H9 (cell line): ENCODE data around the gene C1QTNF1. TPM values are rescaled to one million over a fixed set of nuclear protein-coding genes. Genes with fewer than 3 reads are reported as not detected.

Experiments
- DNase-seq: peaks from one replicate; pipeline ENCODE4 v3.0.0-alpha.2; 2017
- H2AFZ ChIP-seq: one replicate; pipeline ENCODE4 v1.6.1; 2013; ENCODE audit warnings: mild to moderate bottlenecking, low read length, control low read depth, moderate library complexity
- H2AK5ac ChIP-seq: 2 replicates; pipeline ENCODE4 v1.6.1; 2013; ENCODE audit warnings: low read length, control low read depth, mixed read lengths; ENCODE audit not compliant: insufficient read length
- H2BK120ac ChIP-seq: one replicate; pipeline ENCODE4 v1.6.1; 2013; ENCODE audit warnings: low read depth, mild to moderate bottlenecking, low read length, control low read depth, inconsistent platforms; ENCODE audit not compliant: poor library complexity, severe bottlenecking
- H2BK12ac ChIP-seq: 2 replicates; pipeline ENCODE4 v1.6.1; 2013; ENCODE audit warnings: low read length, control low read depth, mixed read lengths, low read depth; ENCODE audit not compliant: insufficient read length
- H2BK15ac ChIP-seq: 2 replicates; pipeline ENCODE4 v1.6.1; 2013; ENCODE audit warnings: low read depth, low read length, control low read depth
- H2BK20ac ChIP-seq: one replicate; pipeline ENCODE4 v1.6.1; 2013; ENCODE audit warnings: low read depth, mild to moderate bottlenecking, low read length, control low read depth, inconsistent platforms; ENCODE audit not compliant: poor library complexity, severe bottlenecking
- H2BK5ac ChIP-seq: 2 replicates; pipeline ENCODE4 v1.6.1; 2013; ENCODE audit warnings: low read length, control low read depth, mixed read lengths; ENCODE audit not compliant: insufficient read length
- H3K14ac ChIP-seq: 2 replicates; pipeline ENCODE4 v1.6.1; 2013; ENCODE audit warnings: low read length, control low read depth; ENCODE audit not compliant: insufficient read depth
- H3K18ac ChIP-seq: 2 replicates; pipeline ENCODE4 v1.6.1; 2013; ENCODE audit warnings: low read depth, mild to moderate bottlenecking, mixed read lengths, low read length, control low read depth; ENCODE audit not compliant: insufficient read length
- H3K23ac ChIP-seq: 2 replicates; pipeline ENCODE4 v1.6.1; 2013; ENCODE audit warnings: low read length, control low read depth, mixed read lengths, low read depth; ENCODE audit not compliant: insufficient read length
- H3K23me2 ChIP-seq: 2 replicates; pipeline ENCODE4 v1.6.1; 2013; ENCODE audit warnings: low read depth, mild to moderate bottlenecking, mixed read lengths, low read length, control low read depth; ENCODE audit not compliant: insufficient read length, poor library complexity, severe bottlenecking
- H3K27ac ChIP-seq: 2 replicates; pipeline ENCODE4 v1.5.1; 2013; ENCODE audit warnings: low read length, control low read depth, mixed read lengths, low read depth; ENCODE audit not compliant: insufficient read length
- H3K27me3 ChIP-seq: 2 replicates; pipeline ENCODE4 v1.6.1; 2013; ENCODE audit warnings: low read length, control low read depth, inconsistent platforms; ENCODE audit not compliant: insufficient read depth
- H3K4ac ChIP-seq: 2 replicates; pipeline ENCODE4 v1.6.1; 2013; ENCODE audit warnings: low read depth, mild to moderate bottlenecking, control low read depth, inconsistent platforms, low read length, moderate library complexity
- H3K4me1 ChIP-seq: 2 replicates; pipeline ENCODE4 v1.6.1; 2013; ENCODE audit warnings: low read length, control low read depth, inconsistent platforms; ENCODE audit not compliant: insufficient read depth
- H3K4me2 ChIP-seq: 2 replicates; pipeline ENCODE4 v1.6.1; 2013; ENCODE audit warnings: low read length, control low read depth, mixed read lengths; ENCODE audit not compliant: insufficient read length, insufficient read depth
- H3K56ac ChIP-seq: 2 replicates; pipeline ENCODE4 v1.6.1; 2013; ENCODE audit warnings: low read depth, mild to moderate bottlenecking, mixed read lengths, low read length, control low read depth; ENCODE audit not compliant: insufficient read length
- H3K79me1 ChIP-seq: 2 replicates; pipeline ENCODE4 v1.6.1; 2013; ENCODE audit warnings: low read depth, mild to moderate bottlenecking, moderate library complexity, low read length, control low read depth, inconsistent platforms; ENCODE audit not compliant: insufficient read depth, poor library complexity, severe bottlenecking
- H3K79me2 ChIP-seq: 2 replicates; pipeline ENCODE4 v1.6.1; 2013; ENCODE audit warnings: low read length, control low read depth, inconsistent platforms; ENCODE audit not compliant: insufficient read depth
- H3K9ac ChIP-seq: 2 replicates; pipeline ENCODE4 v1.6.1; 2013; ENCODE audit warnings: low read length, control low read depth, mixed read lengths; ENCODE audit not compliant: insufficient read length; ENCODE audit errors: extremely low read depth
- H3K9me3 ChIP-seq: one replicate; pipeline ENCODE4 v1.6.1; 2013; ENCODE audit warnings: low read depth, low read length, inconsistent platforms; ENCODE audit not compliant: control insufficient read depth
- H3T11ph ChIP-seq: one replicate; pipeline ENCODE4 v1.6.1; 2013; ENCODE audit warnings: mild to moderate bottlenecking, low read length, control low read depth, inconsistent platforms
- H4K20me1 ChIP-seq: one replicate; pipeline ENCODE4 v1.6.1; 2013; ENCODE audit not compliant: control insufficient read depth, insufficient read length, insufficient read depth
- H4K5ac ChIP-seq: 2 replicates; pipeline ENCODE4 v1.6.1; 2013; ENCODE audit warnings: low read depth, mild to moderate bottlenecking, mixed read lengths, low read length, control low read depth; ENCODE audit not compliant: insufficient read length
- H4K8ac ChIP-seq: replicated peaks from 2 replicates; pipeline ENCODE4 v1.6.1; 2013; ENCODE audit warnings: low read length, control low read depth, mixed read lengths, low read depth; ENCODE audit not compliant: insufficient read length
- H4K91ac ChIP-seq: 2 replicates; pipeline ENCODE4 v1.6.1; 2013; ENCODE audit warnings: low read depth, mild to moderate bottlenecking, moderate library complexity, mixed read lengths, low read length, control low read depth; ENCODE audit not compliant: insufficient read length
- H3K27ac Mint-ChIP-seq, 3 experiments: 2 replicates in 2 of 3; 3 replicates in 1 of 3; pipeline ENCODE4 v1.8.0; 2020 to 2021; ENCODE audit warnings: mixed read lengths in 3 of 3, mild to moderate bottlenecking in 1 of 3, moderate library complexity in 1 of 3
- H3K27me3 Mint-ChIP-seq: 2 replicates; pipeline ENCODE4 v1.8.0; 2021; ENCODE audit warnings: low read depth, mild to moderate bottlenecking, moderate library complexity, mixed read lengths
- H3K36me3 Mint-ChIP-seq, 3 experiments: 2 replicates in 2 of 3; 3 replicates in 1 of 3; pipeline ENCODE4 v1.8.0; 2020 to 2021; ENCODE audit warnings: low read depth in 3 of 3, mixed read lengths in 3 of 3; ENCODE audit not compliant: insufficient read depth in 1 of 3
- H3K4me1 Mint-ChIP-seq, 2 experiments: 2 replicates each; pipeline ENCODE4 v1.8.0; 2020; ENCODE audit warnings: mixed read lengths in 2 of 2
- H3K4me3 Mint-ChIP-seq, 2 experiments: 2 replicates in 1 of 2; 3 replicates in 1 of 2; pipeline ENCODE4 v1.8.0; 2020 to 2021; ENCODE audit warnings: mild to moderate bottlenecking in 2 of 2, mixed read lengths in 2 of 2, moderate library complexity in 1 of 2
- H3K9me3 Mint-ChIP-seq, 2 experiments: 2 replicates in 1 of 2; 3 replicates in 1 of 2; pipeline ENCODE4 v1.8.0; 2020; ENCODE audit warnings: mild to moderate bottlenecking in 2 of 2, mixed read lengths in 2 of 2, moderate library complexity in 1 of 2
- CTCF ChIP-seq: fragments of 200-600 bp; sonication (generic); conservative IDR thresholded peaks from 3 replicates; pipeline ENCODE4 v1.8.0; 2021; ENCODE audit warnings: antibody characterized with exemption, mild to moderate bottlenecking
- WGBS: extraction: QIAGEN DNeasy Blood & Tissue Kit; methylation state at CpG from one replicate; pipeline ENCODE4 v1.1.7; 2013; ENCODE audit warnings: missing lambda C conversion rate, low lambda C conversion rate, mixed read lengths; ENCODE audit not compliant: insufficient read length; ENCODE audit errors: extremely low coverage; 5-methylcytosine and 5-hydroxymethylcytosine counted together
- total RNA-seq: library from RNA; stranded (reverse); gene quantifications from 2 replicates; pipeline ENCODE4 v1.2.1, GENCODE V29; 2021

Gene C1QTNF1
- total RNA-seq, 1 experiment from 2014 or later: 0.96 TPM

DNA sequence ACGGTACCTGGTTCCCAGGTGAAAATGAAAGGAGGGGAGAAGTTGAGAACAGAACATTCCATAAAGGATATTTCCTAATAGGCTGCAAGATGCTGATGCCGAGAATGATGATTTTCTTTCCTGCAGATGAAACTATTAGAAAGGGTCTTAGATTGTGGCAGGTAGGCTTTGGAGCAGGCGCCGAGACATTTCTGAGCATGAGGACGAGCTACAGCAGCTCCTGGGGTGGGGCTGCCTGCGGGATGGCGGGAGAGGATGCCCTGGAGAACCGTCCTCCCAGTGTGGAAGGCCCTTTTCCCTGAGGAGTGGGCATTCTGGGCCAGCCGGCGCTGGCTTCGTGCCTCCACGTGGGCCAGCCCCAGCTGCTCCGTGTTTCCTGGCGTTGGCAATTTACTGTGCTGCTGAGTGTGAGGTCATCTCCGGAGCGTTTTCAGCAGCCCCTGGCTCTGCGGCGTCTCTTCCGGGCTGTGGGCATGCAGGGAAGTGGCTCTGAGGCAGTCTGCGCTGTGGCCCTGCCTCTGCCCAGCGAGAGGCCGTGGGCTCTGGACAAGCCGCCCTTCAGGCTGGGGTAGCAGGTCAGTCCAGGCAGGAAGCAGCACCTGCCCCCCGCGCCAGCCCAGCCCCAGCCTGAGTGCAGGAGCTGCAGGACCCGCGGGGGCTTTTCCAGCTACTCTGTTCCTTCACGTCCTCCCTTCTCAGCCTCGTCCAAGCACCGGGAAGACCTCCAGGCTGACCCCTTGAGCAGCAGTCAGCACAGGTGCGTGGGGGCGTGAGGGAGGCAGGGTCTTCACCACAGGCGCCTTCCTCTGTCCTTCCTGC is 62.8 kb downstream of the C1QTNF1 start:
- H3K23me2 ChIP-seq: no peaks in the 10 kb centered on the region
- H3K4me1 ChIP-seq: no peaks in the 10 kb centered on the region
- H2AK5ac ChIP-seq: no peak overlapping the region
- H3K18ac ChIP-seq: no peak overlapping the region
- peaks cover under 1 to 18% (median 7%) of the 10 kb centered on the region in 3 experiments; a peak in 6 of 7 replicates for H3K36me3 Mint-ChIP-seq
- no peaks in the 10 kb centered on the region for H3K79me2 ChIP-seq
- no peak overlapping the region for H4K5ac ChIP-seq
- H2BK20ac ChIP-seq: no peak overlapping the region
- H2BK15ac ChIP-seq: no peak overlapping the region
- H3K9me3 ChIP-seq: no peaks in the 10 kb centered on the region
- no CpG with 5 or more reads among the region's 33 CpGs for WGBS
- no peak overlapping the region for H2BK120ac ChIP-seq
- no peak overlapping the region for H2AFZ ChIP-seq
- H3K14ac ChIP-seq: no peak overlapping the region
- no peaks in the 10 kb centered on the region for H3K79me1 ChIP-seq
- no peak overlapping the region for H2BK12ac ChIP-seq
- H3K27me3 ChIP-seq: no peaks in the 10 kb centered on the region
- no peaks in the 10 kb centered on the region for H4K20me1 ChIP-seq
- DNase-seq: no peak
- no peak overlapping the region for H4K8ac ChIP-seq
- H3K4me2 ChIP-seq: no peak overlapping the region
- no peaks in the 10 kb centered on the region for H3K27me3 Mint-ChIP-seq
- H3K23ac ChIP-seq: no peak overlapping the region
- H3K27ac Mint-ChIP-seq: no peak overlapping the region
- no peak overlapping the region for H3K56ac ChIP-seq
- H3K27ac ChIP-seq: no peak overlapping the region
- H3K9ac ChIP-seq: no peak overlapping the region
- no peak overlapping the region for H3K4ac ChIP-seq
- no peak for TF ChIP-seq CTCF
- H3K9me3 Mint-ChIP-seq: peaks cover 0 to 1% of the 10 kb centered on the region in 2 experiments; a peak in 2 of 5 replicates
- peaks cover 0 to 3% of the 10 kb centered on the region in 2 experiments; a peak in 2 of 4 replicates for H3K4me1 Mint-ChIP-seq
- no peak overlapping the region for H3T11ph ChIP-seq
- no peak overlapping the region for H2BK5ac ChIP-seq
- H3K4me3 Mint-ChIP-seq: no peak overlapping the region
- H4K91ac ChIP-seq: no peak overlapping the region
